ENCODE data around the gene PHACTR3.

Gene PHACTR3

DNA sequence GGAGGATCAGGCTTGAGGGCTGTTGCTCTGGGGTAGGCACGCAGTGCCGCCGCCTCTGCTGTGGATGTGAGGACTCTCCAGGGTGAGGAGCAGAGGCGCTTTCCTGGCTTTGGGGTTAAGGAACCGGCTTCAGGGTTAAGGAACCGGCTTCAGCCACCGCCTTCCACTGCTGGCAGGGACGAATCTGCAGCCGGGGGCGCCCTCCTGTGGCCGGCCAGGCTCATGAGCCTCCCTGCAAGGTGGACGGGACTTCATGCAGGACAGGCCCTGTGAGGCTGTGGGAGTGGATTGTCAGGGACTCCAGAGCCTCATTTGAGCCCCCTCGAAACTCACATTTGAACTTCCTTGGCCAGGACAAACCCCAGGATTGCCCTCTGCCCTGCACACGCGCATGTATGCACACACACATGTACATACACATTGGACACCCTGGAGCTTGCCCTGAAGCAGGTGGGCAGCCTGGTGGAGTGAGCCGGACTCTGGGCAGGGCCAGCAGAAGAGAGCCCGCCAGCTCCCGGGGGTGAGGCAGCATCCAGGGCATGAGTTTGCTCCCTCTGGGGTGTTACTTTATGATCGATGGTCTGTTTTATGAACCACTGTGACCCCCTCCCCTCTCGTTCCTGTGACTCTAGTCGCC lies 146.9 kb downstream of the PHACTR3 start:
- DNase-seq (ENCODE audit: low read depth): peak; percentile 35

DNA sequence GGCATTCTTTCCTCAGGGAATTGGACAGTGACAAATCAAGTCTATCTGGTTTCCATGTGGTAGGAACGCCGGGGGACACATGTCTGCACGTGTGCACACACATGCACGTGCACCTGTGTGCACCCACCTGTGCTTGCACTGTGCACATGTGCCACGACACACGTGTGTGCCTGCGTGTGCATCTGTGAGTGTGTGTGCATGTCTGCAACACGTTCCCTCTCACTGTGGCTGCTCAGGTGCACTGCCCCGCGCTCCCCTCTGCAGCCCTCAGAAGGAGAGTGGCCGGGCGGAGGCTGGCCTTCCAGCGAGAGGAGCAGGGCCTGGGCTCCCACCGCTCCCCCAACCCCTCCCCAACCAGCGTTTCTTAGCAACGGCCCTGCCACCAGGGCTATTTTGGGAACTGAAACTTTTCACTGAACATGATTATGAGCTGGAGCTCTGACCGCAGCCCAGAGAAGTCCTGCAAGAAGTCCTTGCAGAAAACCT lies 147.8 kb downstream of the PHACTR3 start:
- no peak for DNase-seq (ENCODE audit: low read depth)

DNA sequence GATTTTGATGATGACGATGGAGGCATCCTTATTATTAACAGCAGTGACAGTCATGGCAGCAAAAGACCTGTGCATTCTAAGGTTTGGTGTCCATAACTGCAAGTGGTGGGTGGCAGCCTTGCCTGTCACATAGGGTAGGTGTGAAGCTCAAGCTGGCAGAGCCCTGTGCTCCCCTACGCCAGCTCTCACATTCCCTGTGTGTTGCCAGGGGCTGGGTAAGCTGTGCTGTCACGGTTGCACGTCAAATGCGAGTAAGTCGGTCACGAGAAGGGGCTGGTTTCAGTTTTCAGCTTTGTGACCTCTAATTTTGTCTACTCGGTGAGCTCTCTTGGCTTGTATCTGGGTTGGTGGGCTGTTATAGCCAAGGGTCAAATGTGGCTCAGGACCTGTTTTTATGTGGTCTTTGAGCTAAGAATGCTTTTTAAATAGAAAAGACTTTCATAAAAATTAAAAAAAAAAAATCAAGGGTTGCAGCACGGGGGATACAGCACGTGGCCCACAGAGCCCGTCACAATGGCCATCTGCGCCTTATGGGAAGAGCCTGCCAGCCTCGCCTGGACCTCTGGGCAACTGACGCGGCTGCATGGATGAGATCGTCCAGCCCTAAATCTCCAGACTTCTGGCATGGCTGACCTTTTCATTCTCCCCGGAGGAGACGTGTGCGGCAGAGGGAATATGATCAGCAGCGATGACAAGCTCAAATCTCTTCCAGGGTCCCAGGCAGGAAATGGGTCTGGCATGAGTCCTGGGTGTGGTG lies 148.5 kb downstream of the PHACTR3 start:
- DNase-seq (ENCODE audit: low read depth): no peak

DNA sequence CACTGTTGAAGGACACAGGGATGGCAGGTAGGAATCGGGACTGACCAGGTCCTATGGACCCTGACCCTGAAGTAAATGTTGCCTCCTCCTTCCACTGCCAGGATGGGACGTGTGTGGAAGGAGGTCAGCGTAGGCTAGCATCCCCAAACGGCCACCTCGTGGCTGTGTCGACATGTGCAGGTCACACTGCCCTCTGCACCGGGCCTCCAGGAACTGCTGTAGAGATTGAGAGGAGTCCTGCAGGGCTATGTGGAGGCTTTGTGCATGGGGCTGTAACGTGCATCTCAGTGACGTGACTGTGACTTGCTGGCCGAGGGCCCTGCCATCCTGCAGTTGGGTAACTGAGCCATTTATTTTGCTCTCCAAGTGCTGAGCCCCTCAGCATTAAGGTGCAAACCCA lies 149.5 kb downstream of the PHACTR3 start:
- no peak for DNase-seq (ENCODE audit: low read depth)

DNA sequence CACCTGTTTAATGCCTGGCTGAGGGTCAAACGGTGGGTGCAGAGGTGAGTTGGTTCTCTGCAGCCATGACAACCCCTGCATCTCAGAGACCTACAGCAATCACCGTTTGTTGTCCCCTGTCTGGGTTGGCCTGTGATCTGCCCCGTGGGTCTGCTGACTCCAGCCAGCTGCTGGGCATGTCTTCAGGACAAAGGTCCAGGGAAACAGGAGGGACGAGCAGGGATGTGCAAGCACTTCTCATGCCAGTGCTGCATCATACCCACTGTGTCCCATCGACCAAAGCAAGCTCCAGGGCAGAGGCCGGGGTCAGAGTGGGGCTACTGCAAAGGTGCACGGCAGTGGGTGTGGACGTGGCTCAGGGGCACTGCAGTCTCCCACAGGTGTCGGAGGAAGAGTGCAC lies 150.2 kb downstream of the PHACTR3 start:
- no peak for DNase-seq (ENCODE audit: low read depth)

DNA sequence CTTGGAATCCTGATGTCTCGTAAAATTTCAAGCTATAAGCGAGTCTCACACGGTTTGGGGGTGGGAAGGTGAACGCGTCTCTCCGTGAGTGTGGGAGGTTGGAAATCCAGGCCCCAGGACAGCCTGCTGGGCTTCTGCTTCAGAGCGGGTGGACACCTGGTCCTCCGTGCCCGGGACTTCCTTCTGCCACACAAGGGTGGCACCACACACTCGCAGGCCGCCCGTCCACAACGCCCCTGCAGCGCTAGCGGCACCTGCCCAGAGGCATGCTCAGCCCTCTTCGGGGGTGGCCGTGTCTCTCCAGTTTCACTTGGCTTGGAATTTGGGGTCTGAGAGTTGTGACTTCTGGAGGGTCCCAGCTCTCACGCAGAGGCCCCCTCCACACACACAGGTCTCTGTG lies 151.9 kb downstream of the PHACTR3 start:
- DNase-seq (ENCODE audit: low read depth): no peak

DNA sequence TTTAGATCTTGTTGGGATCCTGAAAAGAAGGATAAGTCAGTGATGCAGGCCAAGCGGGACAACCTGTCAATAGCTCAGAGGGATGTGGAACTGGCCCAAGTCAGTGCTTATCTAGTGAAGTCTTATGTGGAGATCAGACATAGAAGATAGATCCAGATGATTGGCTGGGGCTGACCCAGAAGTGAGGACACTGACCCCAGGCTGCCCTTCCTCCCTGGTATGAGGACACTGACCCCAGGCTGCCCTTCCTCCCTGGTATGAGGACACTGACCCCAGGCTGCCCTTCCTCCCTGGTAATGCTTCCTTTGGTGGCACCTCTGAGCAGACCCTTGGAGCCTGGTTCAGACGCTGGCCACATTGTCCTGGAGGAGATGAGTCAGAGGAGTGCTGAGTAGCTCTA lies 159.7 kb downstream of the PHACTR3 start:
- no peak for DNase-seq (ENCODE audit: low read depth)

DNA sequence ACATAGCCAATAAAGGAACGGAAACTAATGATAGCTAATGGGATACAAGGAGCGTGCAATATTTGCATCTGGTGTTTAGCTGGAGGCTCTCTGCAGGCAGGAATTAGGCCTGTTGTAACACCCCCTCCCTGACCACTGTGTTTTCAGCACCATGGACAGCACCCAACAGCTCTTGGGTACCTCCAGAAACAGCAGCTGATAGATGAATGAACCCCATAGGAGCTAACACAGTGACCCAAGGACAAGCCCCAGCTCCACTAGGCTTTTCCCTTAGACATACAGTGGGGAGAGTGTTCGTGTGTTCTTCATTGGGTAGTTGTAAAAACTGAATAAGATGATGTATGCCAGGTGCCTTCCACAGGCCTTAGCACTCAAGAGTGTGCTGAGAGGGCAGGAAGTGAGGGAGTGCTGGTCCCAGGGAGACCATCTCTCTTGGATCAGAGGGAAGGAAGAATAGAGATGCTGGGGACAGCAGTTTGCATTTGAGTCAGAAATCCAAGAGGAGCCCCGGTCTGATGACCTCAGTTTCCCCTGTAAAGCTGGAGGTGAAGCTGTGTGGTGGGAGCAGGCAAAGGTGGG lies 161.3 kb downstream of the PHACTR3 start:
- no peak for DNase-seq (ENCODE audit: low read depth)

DNA sequence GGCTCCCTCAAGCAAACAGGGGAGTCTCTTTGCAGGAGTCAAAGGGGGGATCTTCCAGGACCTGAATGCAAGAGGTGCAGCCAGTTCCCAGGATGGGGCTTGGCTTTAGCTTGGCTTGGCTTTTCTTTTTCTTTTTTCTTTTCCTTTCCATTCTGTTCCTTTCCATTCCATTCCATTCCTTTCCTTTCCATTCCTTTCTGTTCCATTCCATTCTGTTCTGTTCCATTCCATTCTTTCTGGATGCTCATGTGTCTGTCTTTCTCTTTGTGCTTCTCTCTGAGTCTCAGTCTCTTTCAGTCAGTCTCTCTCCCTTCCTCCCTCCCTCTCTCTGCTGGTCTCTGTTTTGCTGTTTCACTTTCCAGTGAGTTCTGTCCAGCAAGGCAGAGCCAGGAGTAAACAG lies 163.3 kb downstream of the PHACTR3 start:
- no peak for DNase-seq (ENCODE audit: low read depth)

DNA sequence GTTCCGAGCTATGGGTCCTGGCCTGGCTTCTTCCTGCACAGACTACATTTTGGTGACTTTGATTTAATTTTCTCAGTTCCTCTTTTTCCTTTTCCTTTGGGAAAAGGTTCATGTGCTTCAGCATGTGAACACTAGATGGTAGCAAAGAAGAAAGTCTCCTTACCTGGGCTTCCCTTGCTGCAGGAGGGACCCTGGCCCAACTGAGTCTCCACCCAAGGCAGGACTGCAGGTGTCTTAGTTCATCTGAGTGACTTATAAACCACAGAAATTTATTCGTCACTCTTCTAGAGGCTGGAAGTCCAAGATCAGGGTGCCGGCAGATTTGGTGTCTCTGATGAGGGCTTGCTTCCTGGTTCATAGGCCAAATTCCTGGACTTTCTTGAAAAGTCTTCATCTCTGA lies 165.9 kb downstream of the PHACTR3 start:
- DNase-seq (ENCODE audit: low read depth): no peak

DNA sequence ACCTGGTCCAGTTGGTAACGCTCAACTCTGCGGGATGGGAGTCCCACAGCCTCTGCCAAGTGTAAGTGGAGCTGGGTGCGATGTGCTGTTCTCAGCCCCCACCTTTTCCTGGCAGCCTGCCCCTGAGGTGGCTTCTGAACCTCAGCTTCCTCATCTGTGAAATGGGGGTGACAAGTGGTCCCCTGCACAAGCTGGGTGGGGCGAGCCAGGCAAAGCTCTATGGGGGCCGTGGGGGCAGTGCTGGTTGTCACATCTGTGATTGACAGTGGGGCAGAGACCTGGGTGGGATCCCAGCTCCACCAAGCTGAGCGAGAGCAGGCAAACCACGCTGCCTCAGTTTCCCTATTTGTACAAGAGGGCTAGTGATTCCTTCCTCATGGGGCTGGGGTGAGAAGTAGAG lies 166.5 kb downstream of the PHACTR3 start:
- no peak for DNase-seq (ENCODE audit: low read depth)

DNA sequence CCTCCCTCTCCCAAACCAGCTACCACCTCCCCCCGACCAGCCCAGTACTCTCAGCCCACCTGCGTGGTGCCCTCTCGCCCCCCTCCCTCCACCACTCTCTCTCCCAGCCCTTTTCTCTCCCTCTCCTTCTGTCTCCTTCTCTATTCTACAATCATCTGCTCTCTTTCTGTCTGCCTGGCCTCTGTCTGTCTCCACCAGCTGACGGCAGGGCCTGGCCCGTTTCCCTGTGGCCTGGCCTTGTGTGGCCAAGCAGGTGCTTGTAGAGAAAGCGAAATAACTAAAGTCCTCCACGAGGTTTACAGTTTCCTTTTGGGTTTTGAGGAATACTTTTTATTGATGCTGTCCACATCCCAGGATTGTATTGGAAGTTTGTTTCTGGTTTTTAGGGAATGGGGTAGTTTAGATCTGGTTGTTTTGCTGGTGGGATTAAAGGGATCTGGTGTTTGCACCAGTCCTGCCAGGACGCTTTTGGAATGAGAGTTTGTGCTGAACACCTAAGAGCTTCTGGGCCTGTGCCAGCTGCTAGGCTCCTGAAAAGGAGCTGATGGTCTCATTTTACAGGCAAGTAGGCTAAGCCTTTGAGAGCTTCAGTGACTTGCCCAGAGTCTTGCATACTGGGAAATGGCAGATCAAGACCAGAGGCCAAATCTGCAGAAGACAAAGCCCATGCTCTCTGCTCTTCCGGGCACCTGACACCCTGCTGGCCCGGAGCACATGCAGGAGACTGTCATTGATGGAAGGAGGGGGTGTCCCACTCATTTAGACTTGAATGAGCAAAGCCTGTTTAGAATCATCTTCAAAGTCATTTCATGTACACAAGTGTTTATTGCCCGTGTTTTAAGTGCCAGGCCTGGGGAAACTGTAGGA lies 167.4 kb downstream of the PHACTR3 start:
- no peak for DNase-seq (ENCODE audit: low read depth)

DNA sequence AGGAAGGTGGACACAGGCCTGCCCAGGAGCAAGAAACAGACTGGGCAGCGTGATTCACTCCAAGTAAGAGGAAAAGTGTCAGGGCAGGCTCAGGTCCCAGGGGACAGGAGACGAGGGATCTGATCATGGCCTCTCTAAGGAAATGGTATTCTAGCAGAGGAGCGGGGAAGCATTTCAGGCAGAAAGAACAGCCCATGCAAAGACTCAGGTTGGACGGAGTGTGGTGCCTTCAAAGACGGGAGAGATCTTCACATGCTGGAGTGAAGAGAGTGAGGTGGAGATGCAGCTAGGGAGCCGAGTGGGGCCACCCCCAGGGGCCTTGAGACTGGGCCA lies 168.0 kb downstream of the PHACTR3 start:
- DNase-seq (ENCODE audit: low read depth): no peak

DNA sequence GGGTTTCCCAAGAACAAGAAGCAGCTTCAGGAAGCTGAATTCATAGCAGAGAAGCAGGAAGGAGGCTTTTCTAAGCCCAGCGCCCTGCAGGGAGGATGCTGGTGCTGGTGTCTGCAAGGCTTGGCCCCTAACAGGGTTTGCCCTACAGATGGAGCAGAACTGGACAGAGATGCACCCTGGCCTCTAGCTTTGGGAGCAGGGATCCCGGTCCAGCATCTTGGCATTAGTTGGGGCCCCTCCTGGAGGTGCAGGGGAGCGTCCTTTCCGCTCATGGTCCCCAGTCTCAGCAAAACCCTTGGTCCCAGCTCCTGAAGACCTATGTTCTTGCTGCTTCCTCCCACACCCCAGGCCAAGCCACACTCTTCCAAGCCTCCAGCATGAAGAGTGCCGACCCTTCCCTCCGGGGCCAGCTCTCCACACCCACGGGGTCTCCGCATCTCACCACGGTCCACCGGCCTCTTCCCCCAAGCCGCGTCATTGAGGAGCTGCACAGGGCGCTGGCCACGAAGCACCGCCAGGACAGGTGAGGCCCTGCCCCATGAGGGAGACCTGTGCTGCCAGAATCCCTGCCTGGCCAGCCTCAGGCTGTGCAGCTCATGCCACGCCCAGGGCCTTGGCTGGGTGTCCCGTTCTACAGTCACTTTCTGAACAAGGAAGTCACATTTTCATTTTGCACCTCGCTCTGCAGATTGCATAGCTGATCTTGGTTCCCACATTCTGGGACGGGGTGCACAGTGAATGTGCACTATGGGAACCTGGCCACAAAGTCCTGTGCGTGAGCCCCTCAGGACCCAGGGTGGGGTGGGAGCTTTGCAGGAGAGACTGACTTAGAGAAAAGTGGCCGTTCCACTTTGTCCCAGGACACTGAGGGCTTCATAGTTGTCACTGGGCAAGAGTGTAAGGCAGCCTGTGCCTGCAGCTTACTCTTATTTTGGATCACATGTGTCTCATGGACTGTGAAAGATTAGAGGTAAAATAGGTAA lies 168.9 kb downstream of the PHACTR3 start:
- DNase-seq (ENCODE audit: low read depth): no peak

DNA sequence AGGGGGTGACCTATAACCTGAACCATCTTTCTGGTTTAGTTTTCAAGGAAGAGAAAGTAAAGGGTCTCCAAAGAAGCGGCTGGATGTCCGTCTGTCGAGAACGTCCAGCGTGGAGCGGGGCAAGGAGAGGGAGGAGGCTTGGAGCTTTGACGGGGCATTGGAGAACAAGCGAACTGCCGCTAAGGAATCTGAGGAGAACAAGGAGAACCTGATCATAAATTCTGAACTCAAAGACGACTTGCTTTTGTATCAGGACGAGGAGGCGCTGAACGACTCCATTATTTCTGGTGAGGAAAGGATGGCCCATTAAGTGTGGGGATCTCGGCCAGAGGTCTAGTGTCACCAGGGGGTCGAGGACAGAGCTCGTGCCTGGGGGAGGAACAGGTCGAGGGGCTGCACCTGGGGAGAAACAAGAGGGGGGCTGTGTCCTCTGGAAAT lies 169.9 kb downstream of the PHACTR3 start:
- no peak for DNase-seq (ENCODE audit: low read depth)

DNA sequence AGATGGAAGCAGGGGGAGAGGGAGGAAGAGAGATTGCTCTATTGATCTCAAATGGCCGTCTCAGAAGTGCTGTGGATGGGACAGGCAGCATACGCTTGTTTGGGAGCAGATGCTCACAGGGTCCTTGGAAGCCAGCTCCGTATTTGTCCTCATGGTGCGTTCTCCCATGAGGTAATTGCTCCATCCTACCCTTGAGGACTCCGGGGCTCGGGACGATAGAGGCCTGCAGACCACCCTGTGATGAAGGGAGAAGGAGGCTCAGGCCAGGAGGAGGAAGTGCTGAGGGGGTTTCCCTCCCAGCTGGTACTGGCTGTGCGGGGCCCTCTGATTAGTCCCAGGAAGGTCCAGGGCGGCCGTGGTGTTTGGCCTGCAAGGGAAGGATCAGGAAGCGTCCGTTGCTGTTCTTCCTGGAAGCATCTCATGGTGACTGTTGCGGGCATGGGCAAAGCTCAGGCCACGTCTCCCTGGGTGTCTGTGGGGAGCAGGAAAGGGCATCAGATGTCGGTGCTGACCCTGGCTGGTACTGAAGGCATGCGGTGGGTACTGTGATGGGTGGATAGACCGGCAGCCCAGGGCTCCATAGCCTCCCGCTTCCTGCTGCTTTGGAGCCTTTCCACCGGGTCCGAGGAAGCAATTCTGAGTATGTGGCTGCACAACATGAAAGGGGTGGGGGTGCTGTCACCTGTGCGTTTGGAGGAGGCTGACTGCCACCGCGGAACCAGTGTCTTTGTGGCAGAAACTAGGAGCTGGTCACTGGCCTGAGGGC lies 170.8 kb downstream of the PHACTR3 start:
- no peak for DNase-seq (ENCODE audit: low read depth)

DNA sequence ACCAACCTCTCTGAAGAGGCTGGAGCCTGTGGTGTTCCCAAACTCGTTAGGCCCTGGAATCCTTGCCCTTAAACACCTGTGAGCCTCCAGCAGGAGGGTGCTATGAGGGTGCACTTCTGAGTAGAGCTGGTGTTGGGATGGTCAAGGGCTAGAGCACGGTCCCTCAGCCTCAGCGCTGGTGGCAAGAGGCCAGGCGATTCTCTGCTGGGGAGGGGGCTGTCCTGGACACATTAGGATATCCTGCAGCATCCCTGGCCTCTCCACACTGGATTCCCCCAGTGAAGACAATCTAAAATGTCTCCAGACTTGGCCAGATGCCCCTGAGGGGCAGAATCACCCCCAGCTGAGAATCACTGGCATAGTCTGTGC lies 171.3 kb downstream of the PHACTR3 start:
- no peak for DNase-seq (ENCODE audit: low read depth)

DNA sequence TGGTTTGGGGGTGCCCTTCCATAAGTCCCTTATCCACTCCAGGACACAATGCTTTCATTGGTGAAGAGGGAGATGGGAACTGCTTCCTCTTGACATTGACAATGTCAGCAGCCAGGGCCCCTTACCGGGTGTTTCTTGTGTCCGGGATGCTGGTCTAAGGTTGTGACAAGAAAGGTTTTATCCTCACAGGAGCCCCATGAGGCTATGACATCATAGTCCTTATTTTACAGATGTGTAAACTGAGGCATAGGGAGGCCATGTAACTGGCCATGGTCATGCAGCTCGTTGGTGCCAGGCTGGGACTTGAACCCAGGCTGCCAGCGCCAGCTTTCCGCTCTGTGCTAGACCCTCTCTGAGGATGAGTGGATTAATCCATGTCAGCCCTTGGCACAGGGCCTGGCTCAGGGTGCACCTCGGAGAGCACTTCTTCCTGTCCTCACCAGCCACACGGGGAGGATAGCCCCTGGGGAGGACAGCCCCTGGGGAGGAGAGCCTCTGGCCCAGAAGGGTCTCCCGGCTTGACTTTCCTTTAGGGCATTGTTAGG lies 171.8 kb downstream of the PHACTR3 start:
- DNase-seq (ENCODE audit: low read depth): no peak

DNA sequence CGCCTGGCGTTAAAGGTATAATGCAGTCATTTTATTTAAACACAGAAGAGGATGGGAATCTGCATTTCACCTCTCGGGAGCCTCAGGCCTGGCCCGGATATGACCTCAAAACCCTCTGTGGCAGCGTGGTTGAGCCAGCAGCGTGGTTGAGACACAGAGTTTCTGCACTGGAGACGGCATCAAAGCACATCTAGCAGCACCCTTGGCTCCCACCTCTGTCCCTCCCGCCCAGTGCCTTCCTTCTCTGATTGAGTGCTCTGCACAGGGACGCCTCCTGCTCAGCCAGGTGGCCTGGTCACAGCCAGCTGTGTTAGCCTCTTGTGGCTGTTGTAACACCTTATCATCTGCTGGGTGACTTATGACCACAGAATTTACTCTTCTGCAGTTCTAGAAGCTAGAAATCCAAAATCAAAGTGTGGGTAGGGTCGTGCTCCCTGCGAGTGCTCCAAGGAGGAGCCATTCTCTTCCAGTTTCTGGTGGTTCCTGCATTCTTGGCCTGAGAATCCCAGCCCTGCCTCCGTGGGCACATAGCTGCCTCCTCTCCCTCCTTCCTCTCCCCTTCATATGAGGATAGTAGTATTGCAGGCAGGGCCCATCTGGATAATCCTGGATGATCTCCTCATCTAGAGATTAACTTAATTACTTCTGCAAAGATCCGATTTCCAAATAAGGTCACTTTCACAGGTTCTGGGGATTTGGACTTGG lies 172.4 kb downstream of the PHACTR3 start:
- no peak for DNase-seq (ENCODE audit: low read depth)

DNA sequence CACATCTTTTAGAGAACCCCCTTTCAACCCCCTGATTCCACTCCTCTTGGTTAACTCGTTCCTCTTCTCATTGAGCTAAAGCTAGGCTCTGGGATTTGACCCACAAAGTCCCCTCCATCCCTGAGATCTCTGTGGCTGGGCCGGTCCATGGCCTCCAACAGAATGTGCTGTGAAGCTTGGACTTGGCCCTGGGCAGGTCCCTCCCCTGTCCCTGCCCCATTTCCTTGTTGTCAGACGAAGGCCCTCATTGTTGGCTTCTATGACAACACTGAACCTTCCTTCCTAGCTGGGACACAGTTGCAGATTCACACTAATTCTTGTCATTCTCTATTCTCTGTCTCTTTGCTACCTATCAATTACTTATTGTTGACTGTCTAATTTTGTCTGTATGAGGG lies 173.0 kb downstream of the PHACTR3 start:
- DNase-seq (ENCODE audit: low read depth): no peak
